HG02970 (cell line): ENCODE results near the gene NAPA.

Source experiments
- ATAC-seq: cut with Tn5 transposase; IDR thresholded peaks from one replicate; pipeline ENCODE4 v1.9.1; 2021; ENCODE audit warnings: mild to moderate bottlenecking, moderate library complexity, moderate number of reproducible peaks; ENCODE audit not compliant: unreplicated experiment, low FRiP score

Gene NAPA

DNA sequence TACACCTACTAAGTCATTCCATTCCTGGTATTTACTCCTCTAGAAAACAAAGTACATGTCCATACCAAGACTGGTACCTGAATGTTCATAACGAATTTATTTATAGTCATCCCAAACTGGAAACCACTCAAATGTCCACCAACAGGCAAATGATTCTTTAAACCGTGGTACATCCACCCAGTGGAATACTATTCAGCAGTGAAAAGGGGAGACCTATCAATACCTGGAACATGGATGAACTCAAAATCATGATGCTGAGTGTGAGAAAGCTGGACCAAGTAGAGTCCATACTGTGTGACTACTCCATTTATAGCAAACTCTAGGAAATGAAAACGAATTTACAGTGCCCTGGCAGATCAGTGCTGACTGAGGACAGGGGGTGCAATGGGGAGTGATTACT lies 11.9 kb upstream of the NAPA start:
- ATAC-seq = no peak

DNA sequence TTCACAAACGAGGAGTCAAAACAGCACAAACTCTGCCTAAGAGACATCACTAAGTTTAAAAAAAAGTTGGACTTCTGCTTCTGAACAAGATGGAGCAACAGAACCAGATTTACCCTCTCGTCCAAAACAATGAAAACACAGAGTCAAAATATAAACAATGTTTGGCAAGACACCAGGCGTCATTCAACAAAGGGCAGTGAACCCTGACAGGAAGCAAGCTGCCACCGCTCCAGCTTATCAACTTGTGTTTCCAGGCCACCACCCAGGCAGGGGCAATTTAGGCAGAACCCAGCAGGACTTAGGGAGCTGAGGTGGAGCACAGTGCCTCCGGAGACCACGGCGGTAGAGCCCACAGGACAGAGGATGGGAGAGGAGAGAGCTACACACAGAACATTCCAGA lies 8.6 kb upstream of the NAPA start:
- no peak for ATAC-seq

DNA sequence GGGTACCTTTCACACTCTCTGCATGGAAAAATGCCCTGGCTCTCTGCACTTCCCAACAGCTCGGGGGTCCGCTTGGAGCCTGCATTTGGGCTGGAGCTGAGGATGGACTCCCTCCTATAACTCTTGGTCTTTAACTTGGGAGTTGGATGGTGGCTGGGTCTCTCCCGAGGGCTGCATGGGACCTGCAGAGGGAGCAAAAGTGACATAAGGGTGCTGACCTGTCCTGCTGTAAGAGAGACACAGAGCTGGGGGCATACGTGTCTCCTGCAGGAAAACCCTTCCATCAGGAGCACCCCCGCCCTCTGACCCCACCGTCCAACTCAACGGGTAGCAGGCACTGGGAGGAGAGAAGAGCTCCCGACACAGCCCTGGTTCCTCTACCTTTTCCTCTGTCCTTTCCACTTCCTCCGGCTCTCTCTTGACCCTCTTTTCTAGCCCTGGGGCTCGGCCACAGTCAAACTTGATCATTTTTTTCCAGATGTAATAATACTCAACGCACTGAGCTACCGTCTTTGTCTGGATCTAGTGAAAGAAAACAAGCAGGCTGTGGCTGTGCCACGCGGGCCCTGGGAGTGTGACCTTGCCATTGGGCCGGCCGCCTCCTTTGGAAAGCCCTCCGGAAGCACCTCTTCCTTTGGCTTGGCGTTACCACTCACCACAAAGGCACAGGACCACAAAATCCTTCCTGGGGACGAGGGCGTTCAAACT lies 6.8 kb upstream of the NAPA start:
- ATAC-seq = no peak

DNA sequence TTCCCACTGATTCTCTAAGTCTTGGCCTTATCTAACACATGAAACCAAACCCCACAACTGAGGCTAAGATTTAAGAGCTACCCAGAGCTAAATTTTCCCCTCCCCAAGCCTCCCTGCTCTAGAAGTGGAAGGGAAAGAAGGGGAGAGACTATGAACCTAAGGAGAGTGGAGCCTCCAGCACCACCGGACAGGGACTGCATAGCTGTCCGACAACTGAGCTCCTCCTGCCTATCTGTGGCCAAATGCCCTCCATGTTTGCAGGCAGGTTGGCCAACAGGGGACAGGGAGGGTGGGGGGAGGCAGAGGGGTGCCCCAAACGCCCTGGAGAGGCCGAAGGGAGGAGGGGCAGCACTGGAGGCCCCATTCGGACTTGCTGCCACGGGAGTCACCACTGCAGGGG lies 6.0 kb upstream of the NAPA start:
- no peak for ATAC-seq

DNA sequence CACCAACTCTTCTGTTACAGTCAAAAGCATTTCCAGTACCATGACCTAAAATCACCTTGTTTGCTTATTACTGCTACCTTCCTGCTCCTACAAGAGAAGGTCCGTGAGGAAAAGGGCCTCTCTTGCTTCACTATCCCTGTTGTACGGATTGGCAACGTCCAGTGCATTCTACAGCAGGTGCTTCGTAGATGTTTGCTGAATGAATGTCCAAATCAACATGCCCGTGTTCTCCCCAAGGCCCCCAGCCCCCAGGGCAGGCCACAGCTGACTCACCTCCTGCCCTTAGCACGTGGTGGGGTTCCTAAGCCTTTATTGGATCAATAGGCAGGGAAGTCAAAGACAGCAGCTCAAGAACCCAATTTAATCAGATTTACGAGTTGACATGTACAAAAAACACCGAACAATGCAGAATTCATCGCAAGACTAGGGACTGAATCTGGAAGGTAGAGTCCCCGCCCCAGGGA lies 5.5 kb upstream of the NAPA start:
- ATAC-seq = no peak

DNA sequence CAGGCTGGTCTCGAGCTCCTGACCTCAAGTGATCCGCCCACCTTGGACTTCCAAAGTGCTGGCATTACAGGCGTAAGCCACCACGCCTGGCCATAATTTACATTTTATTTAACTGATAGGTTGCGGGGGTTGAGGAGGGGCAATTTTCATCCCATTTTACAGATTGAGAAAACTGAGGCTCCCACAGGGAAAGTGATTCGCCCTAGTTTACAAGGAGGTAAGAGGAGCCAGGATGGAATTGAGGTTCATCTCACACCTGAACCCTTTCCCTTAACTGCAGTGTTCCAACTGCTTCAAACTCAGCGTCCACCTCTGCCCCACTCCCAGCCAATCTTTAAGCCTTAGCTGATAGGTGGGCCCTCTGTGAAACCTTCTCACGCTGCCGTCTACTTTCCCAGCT lies 4.0 kb upstream of the NAPA start:
- no peak for ATAC-seq

DNA sequence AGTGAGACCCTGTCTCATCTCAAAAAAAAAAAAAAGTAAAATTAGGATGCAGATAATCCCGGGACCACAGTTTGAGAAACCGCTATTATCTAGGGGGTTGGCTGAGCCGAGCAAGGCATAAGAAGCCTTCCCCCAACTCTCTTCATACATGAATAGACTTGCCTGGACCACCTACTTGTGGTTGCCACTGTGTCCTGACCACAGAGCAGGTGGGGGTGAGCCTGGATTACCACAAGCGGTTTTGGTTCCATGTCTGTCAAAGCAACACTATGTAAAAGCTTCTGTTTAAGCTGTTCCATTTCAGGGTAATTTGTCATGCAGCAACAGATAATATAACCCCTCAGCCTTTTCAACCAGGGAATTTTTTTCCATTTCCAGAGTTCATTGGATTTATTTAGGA lies 3.3 kb upstream of the NAPA start:
- no peak for ATAC-seq

DNA sequence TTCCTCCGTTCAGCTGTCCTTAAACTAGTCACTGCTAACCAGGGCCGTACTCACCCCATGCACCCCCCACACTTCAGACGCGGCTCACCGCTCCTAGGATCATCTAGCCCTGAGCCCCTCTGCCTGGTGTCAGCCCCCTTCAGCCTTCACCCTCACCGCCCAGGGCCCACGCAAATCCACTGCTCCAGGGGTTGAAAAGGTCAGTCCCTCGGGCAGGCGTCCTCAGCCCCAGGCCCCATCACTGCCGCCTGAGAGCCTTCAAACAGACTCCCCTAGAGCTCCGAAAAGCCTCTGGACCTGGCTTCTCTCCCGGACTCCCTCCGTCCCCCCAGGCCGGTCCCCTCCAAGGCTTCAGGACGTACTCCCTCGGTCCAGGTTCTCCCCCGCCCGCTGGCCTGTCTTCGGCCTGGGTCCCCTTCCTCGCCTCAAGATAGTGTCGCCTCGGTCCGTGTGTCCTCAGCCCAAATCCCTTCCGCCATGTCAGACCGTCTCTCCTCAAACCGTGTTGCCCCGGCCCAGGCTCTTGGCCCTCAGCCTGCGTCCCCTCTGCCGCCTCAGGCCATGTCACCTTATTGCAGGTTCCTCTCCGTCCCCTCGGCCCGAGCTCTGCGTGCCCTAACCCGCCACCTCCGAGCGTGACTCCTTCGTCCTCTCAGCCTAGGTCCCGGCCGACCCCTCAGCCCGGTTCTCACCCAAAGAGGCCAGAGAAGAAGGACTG lies 553 bp downstream of the NAPA start:
- no peak for ATAC-seq

DNA sequence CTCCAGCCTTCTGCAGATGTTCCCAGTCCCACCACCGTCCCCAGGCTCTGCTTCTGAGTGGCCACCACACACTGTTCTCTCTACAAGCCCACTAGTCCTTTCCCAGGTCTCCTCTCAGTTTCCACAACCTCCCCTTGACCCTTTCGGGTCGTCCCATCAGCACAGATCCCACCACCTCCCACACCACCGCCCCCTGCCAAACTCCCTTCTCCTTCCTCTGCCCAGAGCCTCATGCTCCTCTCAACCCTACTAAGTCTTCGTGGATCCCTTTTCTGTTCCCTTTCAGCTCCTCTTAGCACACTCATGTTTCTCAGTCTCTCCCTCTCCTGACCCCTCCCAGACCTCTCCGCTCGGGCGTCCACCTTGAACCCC lies 1.9 kb downstream of the NAPA start:
- ATAC-seq = no peak

DNA sequence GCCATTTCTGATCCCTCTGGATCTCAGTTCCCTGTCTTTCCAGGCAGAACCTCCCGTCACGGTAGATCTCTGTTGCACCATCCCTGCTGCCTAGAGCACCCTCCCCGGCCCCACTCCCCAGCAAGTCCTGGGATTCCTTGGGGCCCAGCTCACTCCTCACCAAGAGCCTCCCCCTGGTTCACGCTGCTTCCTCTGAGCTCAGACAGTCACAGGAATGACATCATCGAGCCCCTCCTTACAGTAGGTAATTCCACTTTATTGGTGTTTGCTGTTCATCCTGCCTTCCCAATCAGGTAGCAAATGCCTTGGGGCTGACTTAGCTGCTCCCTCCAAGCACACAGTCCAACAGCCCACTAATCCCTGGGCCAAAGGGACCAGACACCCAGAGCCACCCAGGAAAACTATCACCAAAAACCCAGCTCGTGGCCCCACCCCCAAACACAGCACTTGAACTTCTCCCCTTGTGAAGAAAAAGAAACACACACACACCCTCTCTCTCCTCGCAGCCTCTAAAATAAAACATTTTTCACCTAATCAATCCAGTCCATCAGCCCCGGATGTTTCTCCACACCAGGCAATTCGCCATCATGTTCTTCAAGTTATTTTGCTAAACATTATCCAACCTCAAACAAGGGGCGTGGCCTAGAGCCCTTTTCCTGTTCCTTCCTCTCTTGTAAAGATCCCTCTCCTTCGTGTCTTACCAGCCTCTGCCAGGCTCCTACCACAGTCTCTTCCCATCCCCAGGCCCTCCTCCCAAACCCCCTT lies 2.5 kb downstream of the NAPA start:
- no peak for ATAC-seq

DNA sequence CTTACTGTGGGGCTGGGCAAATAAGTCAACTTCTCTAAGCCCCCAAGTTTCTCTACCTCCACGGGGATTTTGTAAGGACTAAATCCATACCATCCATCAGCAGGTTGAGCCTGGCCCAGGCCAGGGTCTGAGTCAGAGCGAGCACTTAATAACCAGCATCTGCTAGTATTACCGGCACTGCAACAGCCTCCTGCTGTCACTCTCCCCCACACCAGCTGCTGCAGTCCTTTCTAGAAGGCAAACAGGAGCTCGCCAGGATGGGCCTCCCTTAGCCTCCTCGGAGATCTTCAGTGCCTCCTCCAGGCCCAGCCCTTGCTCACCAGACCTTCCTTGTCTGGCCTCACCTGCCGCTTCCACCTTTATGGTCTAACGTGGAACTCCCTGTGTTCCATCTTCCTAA lies 3.2 kb downstream of the NAPA start:
- no peak for ATAC-seq

DNA sequence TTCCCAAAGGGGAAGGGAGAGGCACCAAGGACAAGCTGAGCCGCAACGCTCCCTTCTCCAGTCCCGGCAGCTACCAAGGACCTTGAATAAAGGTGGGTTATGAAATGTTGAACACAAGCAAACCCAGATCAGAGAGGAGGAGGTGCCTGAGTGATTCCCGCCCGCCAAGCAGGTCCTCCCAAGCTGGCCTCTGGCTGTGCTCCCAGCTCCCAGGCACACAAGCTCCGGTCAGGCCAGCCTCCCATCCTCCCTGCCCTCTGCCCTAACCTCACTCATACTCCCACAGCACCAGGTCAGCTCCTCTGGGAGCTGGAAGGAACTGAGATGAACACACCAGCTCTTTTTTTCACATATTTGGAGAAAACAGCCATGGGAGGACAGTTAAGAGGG lies 3.7 kb downstream of the NAPA start:
- no peak for ATAC-seq

DNA sequence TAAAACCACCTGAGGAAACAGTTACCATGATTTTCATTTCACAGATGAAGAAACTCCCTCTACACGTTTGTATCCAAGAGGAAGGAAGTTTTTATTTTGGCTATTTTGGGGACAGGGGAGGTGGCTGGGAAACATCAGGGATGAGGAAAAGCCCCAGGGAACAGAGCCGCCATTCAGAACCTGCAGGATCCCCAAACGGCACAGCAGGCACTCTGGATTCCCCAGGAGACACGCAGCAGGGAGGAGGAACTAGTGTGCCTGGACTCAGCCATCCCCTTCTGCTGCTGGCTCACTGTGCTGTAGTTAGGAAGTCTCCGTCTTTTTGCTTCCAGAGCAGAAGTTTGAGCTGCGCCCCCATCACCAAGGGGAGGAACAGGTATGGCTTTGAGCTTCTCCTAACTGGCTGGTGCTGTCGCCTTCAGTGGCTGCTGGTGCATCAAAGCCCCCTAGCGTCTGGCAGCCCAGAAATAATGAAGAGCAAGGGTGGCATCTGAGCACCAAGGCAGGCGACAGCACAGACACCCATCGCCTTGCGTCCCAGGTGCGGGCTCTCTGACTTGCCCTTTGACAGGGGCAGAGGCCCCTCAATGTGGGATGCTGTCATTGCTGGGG lies 4.2 kb downstream of the NAPA start:
- ATAC-seq = no peak

DNA sequence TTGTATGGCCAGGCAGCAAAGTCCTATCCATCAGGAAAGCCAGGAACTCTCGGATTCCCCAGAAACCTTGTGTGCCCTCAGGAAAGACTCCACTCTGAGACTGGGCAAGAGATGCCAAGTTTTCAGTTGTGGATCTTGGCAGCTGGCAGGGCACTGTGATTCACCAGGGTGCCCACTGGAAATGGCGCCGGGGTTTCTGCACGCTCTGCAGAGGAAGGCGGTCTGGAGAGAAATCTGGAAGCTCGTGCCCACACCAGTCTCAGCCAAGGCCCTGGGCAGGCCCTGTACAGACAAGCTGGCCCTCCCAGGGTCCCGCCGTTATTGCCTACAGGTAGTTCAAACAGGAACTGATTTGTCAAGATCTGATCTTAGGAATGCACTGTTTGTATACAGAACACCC lies 4.9 kb downstream of the NAPA start:
- ATAC-seq = no peak

DNA sequence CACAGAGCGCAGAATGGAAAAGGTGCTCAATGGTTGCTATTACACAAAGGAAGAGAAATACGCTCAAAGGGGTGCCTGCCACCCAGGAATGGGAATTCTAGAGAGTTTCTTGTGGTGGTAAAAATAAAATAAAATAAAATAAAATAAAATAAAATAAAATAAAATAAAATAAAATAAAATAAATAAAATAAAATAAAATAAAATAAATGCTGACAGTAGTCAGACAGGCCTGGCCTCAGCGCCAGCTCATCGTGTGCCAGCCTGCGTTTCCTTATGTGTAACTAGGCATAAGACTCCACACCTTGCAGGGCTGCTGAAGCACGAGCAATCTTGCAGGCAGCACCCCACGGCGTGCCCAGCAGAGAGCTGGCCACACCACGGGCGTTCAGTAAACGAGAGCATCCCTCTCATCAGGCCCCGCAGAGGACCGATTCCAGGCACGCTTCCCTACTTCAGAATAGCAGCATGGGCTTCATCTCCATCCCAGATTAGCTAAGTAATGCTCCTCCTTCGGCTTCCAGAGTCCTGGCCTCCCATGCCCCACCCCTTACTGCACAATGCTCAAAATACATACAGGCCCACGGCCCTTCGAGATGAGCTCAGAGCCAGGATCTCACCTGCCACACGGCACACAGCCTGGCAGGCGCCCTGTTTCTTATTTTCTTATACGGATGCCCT lies 5.6 kb downstream of the NAPA start:
- no peak for ATAC-seq

DNA sequence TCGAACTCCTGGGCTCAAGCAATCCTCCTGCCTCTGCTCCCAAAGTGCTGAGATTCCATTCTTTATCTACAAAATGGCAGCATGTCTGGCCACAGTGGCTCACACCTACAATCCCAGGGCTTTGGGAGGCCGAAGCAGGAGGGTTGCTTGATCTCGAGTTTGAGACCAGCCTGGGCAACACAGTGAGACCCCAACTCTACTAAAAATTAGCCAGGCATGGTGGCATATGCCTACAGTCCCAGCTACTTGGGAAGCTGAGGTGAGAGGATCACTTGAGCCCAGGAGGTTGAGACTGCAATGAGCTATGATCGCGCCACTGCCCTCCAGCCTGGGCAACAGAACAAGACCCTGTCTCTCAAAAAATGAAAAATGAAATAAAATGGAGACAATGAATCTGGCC lies 6.1 kb downstream of the NAPA start:
- no peak for ATAC-seq

DNA sequence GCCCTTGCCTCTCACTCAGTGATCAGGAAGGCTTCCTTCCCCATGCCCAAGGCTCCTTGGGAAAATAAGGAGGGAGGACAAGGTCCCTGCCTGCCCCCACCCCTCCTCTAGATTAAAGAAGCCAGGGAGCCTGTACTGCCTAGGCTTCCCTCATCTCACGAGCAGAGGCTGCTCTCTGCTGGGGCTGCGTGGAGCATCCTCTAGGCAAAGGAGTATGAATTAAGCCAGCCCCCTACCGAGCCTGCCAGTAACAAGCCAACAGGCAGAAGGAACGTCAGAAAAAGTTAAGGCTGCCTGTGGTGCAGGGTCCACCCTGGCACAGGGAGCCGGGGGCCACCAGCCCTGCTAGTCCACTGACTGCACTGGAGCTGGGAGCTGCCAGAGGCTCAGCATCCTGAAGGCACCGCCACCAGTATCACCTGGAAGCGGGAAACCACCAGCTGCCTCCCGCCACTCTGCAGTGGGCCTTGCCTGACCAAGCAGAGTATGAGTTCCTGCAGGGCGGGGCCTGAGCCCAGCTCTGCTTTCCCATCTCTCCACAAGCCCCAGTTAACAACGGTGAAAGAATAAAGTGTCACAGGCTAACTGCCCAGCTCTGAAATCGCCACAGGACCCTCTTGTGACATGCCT lies 6.8 kb downstream of the NAPA start:
- no peak for ATAC-seq

DNA sequence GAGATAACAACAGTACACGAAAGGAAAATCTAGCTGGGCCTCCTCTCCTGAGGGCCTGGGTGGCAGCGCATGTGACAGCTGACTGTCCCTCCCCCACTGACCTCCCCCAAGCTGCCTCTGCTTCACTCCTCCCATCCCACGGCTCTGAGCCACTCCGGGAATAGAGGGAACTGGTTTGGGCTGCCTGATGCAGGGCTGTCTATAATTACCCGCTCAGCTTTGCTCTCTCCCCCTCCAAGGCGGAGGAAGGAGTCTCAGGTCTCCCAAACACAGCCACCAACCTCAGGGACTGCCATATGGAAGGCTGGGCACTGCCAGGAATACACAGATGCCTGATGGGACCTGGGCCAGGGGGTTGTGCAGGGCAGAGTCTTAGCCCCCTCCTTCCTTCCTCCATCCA lies 7.9 kb downstream of the NAPA start:
- no peak for ATAC-seq

DNA sequence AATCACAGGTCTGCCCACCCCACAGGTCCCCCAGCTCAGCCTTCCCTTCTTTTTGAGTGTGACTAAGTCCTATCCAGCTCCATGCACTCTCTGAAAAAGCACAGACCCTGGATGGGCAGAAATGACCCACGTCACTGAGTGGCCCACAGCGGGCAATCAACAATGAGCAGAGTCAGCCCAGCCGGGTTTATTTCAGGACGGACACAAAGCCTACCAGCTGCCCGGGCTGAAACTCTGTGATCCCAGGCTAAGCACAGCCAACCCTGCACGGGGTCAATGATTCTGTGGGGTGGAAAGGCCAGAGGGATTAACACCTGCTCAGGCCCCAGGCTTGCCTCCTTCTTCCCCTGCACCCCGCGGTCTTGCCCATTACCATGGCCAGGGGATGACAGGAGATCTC lies 8.4 kb downstream of the NAPA start:
- ATAC-seq = no peak

DNA sequence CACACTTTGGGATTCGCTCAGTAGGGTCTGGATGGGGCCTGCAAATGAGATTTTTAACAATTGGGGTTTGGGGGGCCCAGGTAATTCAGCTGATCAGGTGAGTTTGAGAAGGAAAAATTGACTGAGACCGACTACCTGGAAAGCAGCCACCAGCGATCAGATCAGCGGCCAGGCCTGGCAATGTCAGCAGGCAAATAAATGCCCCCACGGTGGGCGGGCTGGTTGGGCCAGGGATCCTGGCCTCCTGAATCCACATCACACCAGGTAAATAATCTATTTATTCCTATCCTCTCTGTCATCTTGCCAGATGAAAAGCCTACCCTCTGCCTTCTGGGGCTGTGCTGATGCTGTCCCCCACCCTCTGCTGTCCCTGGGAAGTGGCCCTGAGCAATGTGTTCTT lies 9.4 kb downstream of the NAPA start:
- no peak for ATAC-seq
